Natural killer cell (primary cell): ENCODE results near the gene AGO3. TPM values are rescaled to one million over a fixed set of nuclear protein-coding genes. Genes with fewer than 3 reads are reported as not detected.
A peak's percentile ranks its signal among the peaks of the same experiment; 100 is the strongest.
"Not testable (repeated sequence)": the region's sequence is repeated elsewhere in the genome, so short reads cannot be mapped to it uniquely, and the experiment has no call there.

Experiments used
- ATAC-seq, 3 donors: fragments of 150-1000 bp in 2 of 3; fragments of 200-7000 bp in 1 of 3; cut with Tn5 transposase; 1 replicate in 1 of 3; 2 replicates in 2 of 3; pipeline ENCODE4 v1.10.0; 2021; ENCODE audit warnings: mild to moderate bottlenecking in 2 of 3, moderate library complexity in 2 of 3
- DNase-seq, 2 donors: peaks; one replicate each; pipeline versions ENCODE4 v3.0.0 to v3.0.0-alpha.2; 2013 to 2021; ENCODE audit warnings: mixed read lengths in 1 of 2
- H3K27ac ChIP-seq: one replicate; pipeline ENCODE4 v1.5.1; 2013; ENCODE audit warnings: mild to moderate bottlenecking, low read length
- H3K27me3 ChIP-seq: one replicate; pipeline ENCODE4 v1.6.1; 2013; ENCODE audit warnings: low read length; ENCODE audit not compliant: control insufficient read depth, insufficient read depth
- H3K36me3 ChIP-seq: one replicate; pipeline ENCODE4 v1.6.1; 2013; ENCODE audit warnings: low read length; ENCODE audit not compliant: control insufficient read depth, insufficient read depth
- H3K4me1 ChIP-seq: one replicate; pipeline ENCODE4 v1.6.1; 2013; ENCODE audit warnings: low read length; ENCODE audit not compliant: control insufficient read depth, insufficient read depth
- H3K4me3 ChIP-seq: one replicate; pipeline ENCODE4 v1.5.1; 2013; ENCODE audit warnings: low read length
- H3K9me3 ChIP-seq: one replicate; pipeline ENCODE4 v1.6.1; 2013; ENCODE audit warnings: low read length; ENCODE audit not compliant: control insufficient read depth, insufficient read depth
- H3K27ac Mint-ChIP-seq, 2 donors: one replicate each; pipeline ENCODE4 v1.8.0; 2022; ENCODE audit warnings: mild to moderate bottlenecking in 2 of 2, mixed read lengths in 2 of 2, moderate library complexity in 1 of 2
- H3K27me3 Mint-ChIP-seq, 2 donors: one replicate each; pipeline ENCODE4 v1.8.0; 2022; ENCODE audit warnings: low read depth in 2 of 2, mixed read lengths in 2 of 2
- H3K36me3 Mint-ChIP-seq: one replicate; pipeline ENCODE4 v1.8.0; 2022; ENCODE audit warnings: mixed read lengths
- H3K4me1 Mint-ChIP-seq, 2 donors: one replicate each; pipeline ENCODE4 v1.8.0; 2022; ENCODE audit warnings: mixed read lengths in 2 of 2
- H3K4me3 Mint-ChIP-seq: one replicate; pipeline ENCODE4 v1.8.0; 2022; ENCODE audit warnings: mild to moderate bottlenecking, moderate library complexity, mixed read lengths
- H3K9me3 Mint-ChIP-seq, 2 donors: one replicate each; pipeline ENCODE4 v1.8.0; 2022; ENCODE audit warnings: mixed read lengths in 2 of 2
- WGBS: methylation state at CpG from one replicate; pipeline ENCODE4 v1.1.7; 2013; ENCODE audit warnings: missing lambda C conversion rate; ENCODE audit not compliant: insufficient coverage; 5-methylcytosine and 5-hydroxymethylcytosine counted together
- intact Hi-C: fragments of 100-400 bp; cut with micrococcal nuclease; formaldehyde crosslinking; loops from one replicate; pipeline ENCODE4 v1.14.2; 2022
- total RNA-seq, 4 donors: library from RNA; stranded (reverse); fragments of 120-200 nt in 1 of 4; gene quantifications; one replicate each; pipeline versions ENCODE4 v1.2.3 to v1.2.4, GENCODE V29; 2013 to 2022
- TF ChIP-seq, protein P1 (sequence below): fragments of 200-600 bp; IDR thresholded peaks from one replicate; pipeline ENCODE4 v1.8.0; 2022; ENCODE audit warnings: antibody characterized with exemption

Gene AGO3
- total RNA-seq, 3 donors from 2014 or later (not counting 1 experiment from before 2014, with no cell fraction given), result 36.5 to 49.6 (median 49.0) TPM

DNA sequence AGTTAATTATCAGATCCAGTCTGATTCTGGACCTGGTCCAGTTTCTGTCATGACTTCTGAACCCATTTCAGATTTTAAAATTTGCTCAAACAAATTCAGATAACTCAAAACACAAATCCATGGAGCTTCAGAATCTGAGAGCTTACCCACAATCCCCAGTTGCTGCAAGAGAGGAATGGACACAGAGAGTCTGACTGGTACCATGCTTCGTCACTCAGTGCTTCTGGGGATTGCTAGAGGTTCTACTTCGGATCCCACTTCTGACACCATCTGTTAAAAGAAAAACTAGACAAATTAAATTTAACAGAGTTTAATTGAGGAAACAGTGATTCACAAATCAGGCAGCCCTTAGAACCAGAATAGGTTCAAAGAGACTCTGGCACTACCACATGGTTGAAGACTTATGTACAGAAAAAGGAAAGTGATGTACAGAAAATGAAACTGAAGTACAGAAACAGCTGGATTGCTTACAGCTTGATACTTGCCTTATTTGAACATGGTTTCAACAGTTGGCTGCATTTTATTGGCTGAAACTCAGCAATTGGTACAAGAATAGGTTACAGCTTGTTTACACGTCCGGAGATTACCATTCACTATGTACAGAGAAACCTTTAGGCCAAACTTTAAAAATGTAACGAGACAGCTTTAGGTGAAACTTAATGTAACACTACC, 92.3 kb downstream of the AGO3 start:
- H3K4me1 ChIP-seq, result no peaks in the 10 kb centered on the region
- no peak overlapping the region for H3K27ac Mint-ChIP-seq
- no peaks in the 10 kb centered on the region for H3K27me3 ChIP-seq
- DNase-seq, result peak in 1 of 2 donors; percentile 12
- intact Hi-C loops, result no loop called here
- H3K4me1 Mint-ChIP-seq, result no peaks in the 10 kb centered on the region
- no peaks in the 10 kb centered on the region for H3K27me3 Mint-ChIP-seq
- peaks cover 6% of the 10 kb centered on the region for H3K36me3 Mint-ChIP-seq
- no peaks in the 10 kb centered on the region for H3K9me3 ChIP-seq
- 82% methylated on average over 3 of the region's 5 CpGs for WGBS
- H3K36me3 ChIP-seq, result peaks cover 30% of the 10 kb centered on the region
- peak in 1 of 3 donors; percentile 27 for ATAC-seq
- TF ChIP-seq, protein P1, sequence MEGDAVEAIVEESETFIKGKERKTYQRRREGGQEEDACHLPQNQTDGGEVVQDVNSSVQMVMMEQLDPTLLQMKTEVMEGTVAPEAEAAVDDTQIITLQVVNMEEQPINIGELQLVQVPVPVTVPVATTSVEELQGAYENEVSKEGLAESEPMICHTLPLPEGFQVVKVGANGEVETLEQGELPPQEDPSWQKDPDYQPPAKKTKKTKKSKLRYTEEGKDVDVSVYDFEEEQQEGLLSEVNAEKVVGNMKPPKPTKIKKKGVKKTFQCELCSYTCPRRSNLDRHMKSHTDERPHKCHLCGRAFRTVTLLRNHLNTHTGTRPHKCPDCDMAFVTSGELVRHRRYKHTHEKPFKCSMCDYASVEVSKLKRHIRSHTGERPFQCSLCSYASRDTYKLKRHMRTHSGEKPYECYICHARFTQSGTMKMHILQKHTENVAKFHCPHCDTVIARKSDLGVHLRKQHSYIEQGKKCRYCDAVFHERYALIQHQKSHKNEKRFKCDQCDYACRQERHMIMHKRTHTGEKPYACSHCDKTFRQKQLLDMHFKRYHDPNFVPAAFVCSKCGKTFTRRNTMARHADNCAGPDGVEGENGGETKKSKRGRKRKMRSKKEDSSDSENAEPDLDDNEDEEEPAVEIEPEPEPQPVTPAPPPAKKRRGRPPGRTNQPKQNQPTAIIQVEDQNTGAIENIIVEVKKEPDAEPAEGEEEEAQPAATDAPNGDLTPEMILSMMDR, result no peak
- H3K9me3 Mint-ChIP-seq, result no peaks in the 10 kb centered on the region
- H3K27ac ChIP-seq, result no peak overlapping the region
- no peak overlapping the region for H3K4me3 Mint-ChIP-seq
- no peak overlapping the region for H3K4me3 ChIP-seq

DNA sequence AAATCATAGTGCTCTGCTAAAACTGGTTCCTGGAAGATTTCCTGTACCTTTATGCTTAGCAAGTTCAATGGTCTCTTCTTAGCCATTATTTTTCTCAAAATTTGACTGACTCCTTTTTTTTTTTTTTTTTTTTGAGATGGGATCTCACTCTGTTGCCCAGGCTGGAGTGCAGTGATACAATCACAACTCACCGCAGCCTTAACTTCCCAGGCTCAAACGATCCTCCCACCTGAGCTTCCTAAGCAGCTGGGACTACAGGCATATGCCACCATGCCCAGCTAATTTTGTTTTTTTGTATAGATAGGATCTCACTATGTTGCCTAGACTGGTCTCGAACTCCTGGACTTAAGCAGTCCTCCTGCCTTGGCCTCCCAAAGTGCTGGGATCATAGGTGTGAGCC, 93.1 kb downstream of the AGO3 start:
- H3K4me1 ChIP-seq, H3K4me3 ChIP-seq, H3K27ac ChIP-seq, H3K4me3 Mint-ChIP-seq, H3K4me1 Mint-ChIP-seq, H3K36me3 Mint-ChIP-seq, H3K27me3 ChIP-seq, intact Hi-C loops, H3K9me3 Mint-ChIP-seq, H3K27ac Mint-ChIP-seq, DNase-seq, ATAC-seq, H3K27me3 Mint-ChIP-seq, H3K9me3 ChIP-seq: not testable (repeated sequence)
- WGBS, result 92% methylated on average over 3 of the region's 3 CpGs
- peaks cover 27% of the 10 kb centered on the region for H3K36me3 ChIP-seq

DNA sequence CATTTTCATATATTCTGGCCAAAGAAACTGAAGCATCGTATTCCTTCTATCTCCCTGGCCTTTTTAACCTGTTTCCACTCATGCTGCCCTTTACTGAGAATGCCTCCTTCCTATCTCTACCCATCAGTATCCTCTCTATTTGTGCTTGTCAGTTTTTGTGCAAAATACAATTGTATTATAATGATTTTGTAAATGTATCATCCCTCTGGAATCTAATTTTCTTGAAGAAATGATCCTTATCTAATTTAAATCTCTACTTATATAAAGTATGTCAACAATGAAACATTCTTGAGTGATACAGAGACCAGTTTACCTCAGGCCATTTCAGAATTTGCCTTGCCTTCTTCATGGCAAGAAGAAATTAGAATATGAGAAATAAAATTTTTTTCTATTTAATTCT, 93.9 kb downstream of the AGO3 start:
- Mint-ChIP-seq H3K4me3 (no peak overlapping the region), H3K36me3 (peaks cover 6% of the 10 kb centered on the region), H3K9me3 (no peaks in the 10 kb centered on the region), H3K27ac (no peak overlapping the region), H3K4me1 (no peaks in the 10 kb centered on the region), H3K27me3 (no peaks in the 10 kb centered on the region)
- intact Hi-C loops, result no loop called here
- no peaks in the 10 kb centered on the region for H3K27me3 ChIP-seq
- ATAC-seq (no peak), DNase-seq (no peak)
- H3K27ac ChIP-seq, result no peak overlapping the region
- WGBS, result 100% methylated on average over 1 of the region's 1 CpG
- no peaks in the 10 kb centered on the region for H3K4me1 ChIP-seq
- H3K36me3 ChIP-seq, result peaks cover 21% of the 10 kb centered on the region
- H3K9me3 ChIP-seq, result no peaks in the 10 kb centered on the region
- H3K4me3 ChIP-seq, result no peak overlapping the region
- TF ChIP-seq, protein P1, result no peak

DNA sequence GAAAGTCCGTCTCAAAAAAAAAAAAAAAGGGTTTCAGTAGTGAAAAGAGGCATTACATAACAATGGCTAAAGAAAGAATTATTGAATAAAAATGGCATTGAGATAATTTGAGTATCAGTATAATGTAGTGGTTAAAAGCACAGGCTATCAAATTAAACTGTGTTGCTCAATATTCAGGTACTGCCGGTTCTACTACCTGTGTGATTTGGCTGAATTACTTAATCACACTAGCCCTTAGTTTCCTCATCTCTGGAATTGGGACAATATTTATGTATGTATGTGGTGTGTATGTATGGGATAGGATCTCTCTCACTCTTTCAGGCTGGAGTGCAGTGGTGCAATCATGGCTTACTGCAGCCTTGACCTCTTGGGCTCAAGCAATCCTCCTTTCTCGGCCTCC, 96.9 kb downstream of the AGO3 start:
- intact Hi-C loops, result no loop called here
- Mint-ChIP-seq H3K9me3 (no peaks in the 10 kb centered on the region), H3K4me1 (no peaks in the 10 kb centered on the region), H3K36me3 (peaks cover 6% of the 10 kb centered on the region), H3K4me3 (no peak overlapping the region), H3K27ac (no peak overlapping the region), H3K27me3 (no peaks in the 10 kb centered on the region)
- H3K4me3 ChIP-seq, result no peak overlapping the region
- no peaks in the 10 kb centered on the region for H3K9me3 ChIP-seq
- WGBS, result 100% methylated on average over 1 of the region's 3 CpGs
- no peaks in the 10 kb centered on the region for H3K27me3 ChIP-seq
- ATAC-seq (no peak), DNase-seq (no peak)
- TF ChIP-seq, protein P1, result no peak
- H3K36me3 ChIP-seq, result peaks cover 22% of the 10 kb centered on the region
- no peak overlapping the region for H3K27ac ChIP-seq
- H3K4me1 ChIP-seq, result no peaks in the 10 kb centered on the region
